Transverse colon (tissue), 4 donors: ENCODE measurements around the gene GTPBP4.

Source experiments
- CTCF ChIP-seq, 5 experiments: fragments of 200-600 bp in 3 of 5; fragments of 450-650 bp in 2 of 5; sonication (generic) in 3 of 5; IDR thresholded peaks; 1 replicate in 2 of 5; 2 replicates in 3 of 5; pipeline ENCODE4 v1.5.1; 2016 to 2017; ENCODE audit warnings: antibody characterized with exemption in 5 of 5, inconsistent platforms in 3 of 5, mild to moderate bottlenecking in 2 of 5, moderate library complexity in 1 of 5
- POLR2A ChIP-seq: fragments of 450-650 bp; IDR thresholded peaks from one replicate; pipeline ENCODE4 v1.6.1; 2016; ENCODE audit warnings: antibody characterized with exemption, mild to moderate bottlenecking, moderate library complexity
- POLR2AphosphoS5 ChIP-seq, 3 donors: sonication (generic); formaldehyde crosslinking; IDR thresholded peaks; one replicate each; pipeline ENCODE4 v1.6.1; 2016; ENCODE audit warnings: antibody characterized with exemption in 3 of 3

GRCh38 chr10:947881-948280 lies 40.4 kb upstream of the GTPBP4 start:
- no peak for TF ChIP-seq CTCF (IDR thresholded peaks at IDR 0.05)
- no peak for TF ChIP-seq POLR2A
- no peak for TF ChIP-seq POLR2AphosphoS5 (IDR thresholded peaks at IDR 0.05)
